Upper lobe of left lung (tissue), 4 donors: Measurements from ENCODE around the gene HTR1D.

Experiments used
- POLR2A ChIP-seq, 4 donors: fragments of 450-650 bp; IDR thresholded peaks; one replicate each; pipeline ENCODE4 v1.5.1; 2016 to 2017; ENCODE audit warnings: antibody characterized with exemption in 4 of 4, mild to moderate bottlenecking in 2 of 4
- POLR2AphosphoS5 ChIP-seq, 2 donors: sonication (generic); formaldehyde crosslinking; IDR thresholded peaks; one replicate each; pipeline ENCODE4 v1.5.1; 2017; ENCODE audit warnings: antibody characterized with exemption in 2 of 2

DNA sequence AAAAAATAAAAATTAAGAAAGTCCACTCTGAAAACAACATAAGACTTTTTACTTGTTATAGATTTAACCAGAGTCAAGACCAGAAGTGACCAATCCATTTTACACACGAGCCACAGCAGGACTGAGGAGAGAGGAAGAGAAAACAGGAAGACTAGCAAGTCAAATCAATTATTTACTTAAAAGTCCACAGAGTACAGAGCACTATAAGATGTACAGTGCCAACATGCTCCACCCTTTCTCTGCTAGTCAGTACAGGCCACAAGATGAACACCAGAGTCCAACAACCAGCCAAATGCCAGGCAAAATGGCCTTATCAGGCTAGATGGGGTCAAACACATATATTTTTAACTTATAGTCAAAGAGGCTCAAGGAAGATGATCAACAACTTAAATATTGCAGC lies 68.2 kb downstream of the HTR1D start:
- TF ChIP-seq POLR2AphosphoS5 (IDR thresholded peaks at IDR 0.05), result no peak
- no peak for TF ChIP-seq POLR2A (IDR thresholded peaks at IDR 0.05)
